ENCODE data around the gene ZNF264. TPM values are rescaled to one million over a fixed set of nuclear protein-coding genes. Genes with fewer than 3 reads are reported as not detected.
"Not testable (repeated sequence)": the region's sequence is repeated elsewhere in the genome, so short reads cannot be mapped to it uniquely, and the experiment has no call there.

The ZNF264 gene
- total and polyA plus RNA-seq, 2 donors (not counting 1 experiment from before 2014, with no cell fraction given), result 12.1 to 72.4 TPM

DNA sequence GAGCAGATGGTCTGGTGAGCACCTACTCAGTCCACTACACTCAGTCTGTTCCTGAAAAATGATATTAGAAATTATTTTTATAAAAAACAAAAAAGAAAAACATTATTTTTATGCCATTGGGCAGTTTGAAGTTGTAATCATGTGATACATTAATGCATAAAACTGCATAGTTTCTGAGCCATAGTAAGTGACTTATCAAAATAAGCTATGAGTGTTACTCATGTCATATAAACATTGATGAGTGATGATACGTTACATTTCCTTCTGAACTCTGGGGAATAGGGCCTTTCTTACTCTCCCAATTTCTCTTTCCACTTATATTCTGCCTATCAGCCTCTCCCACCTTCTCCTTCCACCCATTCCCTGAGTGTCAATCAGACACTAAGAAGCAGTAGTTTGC lies 58.0 kb downstream of the ZNF264 start:
- Histone ChIP-seq H3K9ac (ENCODE audit: low read length) (no peak overlapping the region), H4K20me1 (ENCODE audit: control insufficient read depth, insufficient read depth, low read length, poor library complexity, severe bottlenecking) (no peaks in the 10 kb centered on the region), H3K36me3 (replicated peaks in 1 of 2; ENCODE audit: control extremely low read depth in 1 of 2, control insufficient read depth in 1 of 2, extremely low read depth in 1 of 2, insufficient read depth in 2 of 2, low read length in 1 of 2) (peaks cover 15 to 70% of the 10 kb centered on the region in 2 experiments), H3K9me3 (ENCODE audit: control extremely low read depth in 1 of 3, control insufficient read depth in 2 of 3, insufficient read depth in 1 of 3, low read length in 2 of 3) (no peaks in the 10 kb centered on the region), H2AFZ (ENCODE audit: insufficient read depth, low read depth, low read length, poor library complexity, severe bottlenecking) (no peak overlapping the region), H3K27ac (ENCODE audit: low read length in 2 of 2) (no peak overlapping the region), H3K4me3 (ENCODE audit: control extremely low read depth in 1 of 5, extremely low read depth in 1 of 5, insufficient read depth in 1 of 5, low read depth in 2 of 5, low read length in 4 of 5) (no peak overlapping the region), H3K4me1 (ENCODE audit: control insufficient read depth in 2 of 2, insufficient read depth in 2 of 2, low read length in 2 of 2) (no peaks in the 10 kb centered on the region), H3K4me2 (replicated peaks; ENCODE audit: low read depth, low read length, poor library complexity, severe bottlenecking) (no peak overlapping the region), H3K27me3 (replicated peaks in 1 of 4; ENCODE audit: control extremely low read depth in 1 of 4, control insufficient read depth in 3 of 4, insufficient read depth in 4 of 4, low read length in 3 of 4) (no peaks in the 10 kb centered on the region), H3K79me2 (ENCODE audit: control insufficient read depth, insufficient read depth, low read length) (peaks cover 14% of the 10 kb centered on the region)
- H3K4me3 Mint-ChIP-seq, result no peak overlapping the region
- TF ChIP-seq EZH2 (IDR thresholded peaks at IDR 0.05; ENCODE audit: borderline replicate concordance, insufficient read depth, low read depth, low read length, poor library complexity, severe bottlenecking), result no peak
- TF ChIP-seq, protein P1, sequence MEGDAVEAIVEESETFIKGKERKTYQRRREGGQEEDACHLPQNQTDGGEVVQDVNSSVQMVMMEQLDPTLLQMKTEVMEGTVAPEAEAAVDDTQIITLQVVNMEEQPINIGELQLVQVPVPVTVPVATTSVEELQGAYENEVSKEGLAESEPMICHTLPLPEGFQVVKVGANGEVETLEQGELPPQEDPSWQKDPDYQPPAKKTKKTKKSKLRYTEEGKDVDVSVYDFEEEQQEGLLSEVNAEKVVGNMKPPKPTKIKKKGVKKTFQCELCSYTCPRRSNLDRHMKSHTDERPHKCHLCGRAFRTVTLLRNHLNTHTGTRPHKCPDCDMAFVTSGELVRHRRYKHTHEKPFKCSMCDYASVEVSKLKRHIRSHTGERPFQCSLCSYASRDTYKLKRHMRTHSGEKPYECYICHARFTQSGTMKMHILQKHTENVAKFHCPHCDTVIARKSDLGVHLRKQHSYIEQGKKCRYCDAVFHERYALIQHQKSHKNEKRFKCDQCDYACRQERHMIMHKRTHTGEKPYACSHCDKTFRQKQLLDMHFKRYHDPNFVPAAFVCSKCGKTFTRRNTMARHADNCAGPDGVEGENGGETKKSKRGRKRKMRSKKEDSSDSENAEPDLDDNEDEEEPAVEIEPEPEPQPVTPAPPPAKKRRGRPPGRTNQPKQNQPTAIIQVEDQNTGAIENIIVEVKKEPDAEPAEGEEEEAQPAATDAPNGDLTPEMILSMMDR (IDR thresholded peaks at IDR 0.05), result no peak
- H3K9me3 Mint-ChIP-seq (ENCODE audit: insufficient read depth), result no peaks in the 10 kb centered on the region
- no peak overlapping the region for H3K27ac Mint-ChIP-seq
- intact Hi-C loops (cut with micrococcal nuclease), result no loop called here
- no CpG with 5 or more reads among the region's 1 CpG for WGBS (ENCODE audit: insufficient coverage)
- no peak for ATAC-seq (ENCODE audit: low read depth)
- peaks cover 2% of the 10 kb centered on the region for H3K4me1 Mint-ChIP-seq
- no peak for DNase-seq
- ChIA-PET POLR2A (no interaction called here), CTCF (no interaction called here)
- H3K27me3 Mint-ChIP-seq, result no peaks in the 10 kb centered on the region

DNA sequence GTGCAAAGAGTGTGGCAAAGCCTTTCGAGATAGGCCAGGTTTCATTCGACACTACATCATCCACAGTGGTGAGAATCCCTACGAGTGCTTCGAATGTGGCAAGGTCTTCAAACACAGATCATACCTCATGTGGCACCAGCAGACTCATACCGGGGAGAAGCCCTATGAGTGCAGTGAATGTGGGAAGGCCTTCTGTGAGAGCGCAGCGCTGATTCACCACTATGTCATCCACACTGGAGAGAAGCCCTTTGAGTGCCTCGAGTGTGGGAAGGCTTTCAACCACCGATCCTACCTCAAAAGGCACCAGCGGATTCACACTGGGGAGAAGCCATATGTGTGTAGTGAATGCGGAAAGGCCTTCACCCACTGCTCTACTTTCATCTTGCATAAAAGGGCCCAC lies 62.5 kb downstream of the ZNF264 start:
- H3K36me3 ChIP-seq (replicated peaks in 1 of 2; ENCODE audit: control extremely low read depth in 1 of 2, control insufficient read depth in 1 of 2, extremely low read depth in 1 of 2, insufficient read depth in 2 of 2, low read length in 1 of 2), result peaks cover 14 to 46% of the 10 kb centered on the region in 2 experiments
- H2AFZ ChIP-seq (ENCODE audit: insufficient read depth, low read depth, low read length, poor library complexity, severe bottlenecking); H3K9ac ChIP-seq (ENCODE audit: low read length); POLR2A ChIA-PET; H3K4me3 Mint-ChIP-seq; H3K27ac ChIP-seq (ENCODE audit: low read length in 2 of 2); ATAC-seq (ENCODE audit: low read depth); DNase-seq; H3K27me3 ChIP-seq (replicated peaks in 1 of 4; ENCODE audit: control extremely low read depth in 1 of 4, control insufficient read depth in 3 of 4, insufficient read depth in 4 of 4, low read length in 3 of 4); H3K79me2 ChIP-seq (ENCODE audit: control insufficient read depth, insufficient read depth, low read length); CTCF ChIA-PET; H3K4me3 ChIP-seq (ENCODE audit: control extremely low read depth in 1 of 5, extremely low read depth in 1 of 5, insufficient read depth in 1 of 5, low read depth in 2 of 5, low read length in 4 of 5); intact Hi-C loops (cut with micrococcal nuclease); H3K4me1 ChIP-seq (ENCODE audit: control insufficient read depth in 2 of 2, insufficient read depth in 2 of 2, low read length in 2 of 2); H3K4me1 Mint-ChIP-seq; H4K20me1 ChIP-seq (ENCODE audit: control insufficient read depth, insufficient read depth, low read length, poor library complexity, severe bottlenecking); H3K27ac Mint-ChIP-seq; H3K9me3 Mint-ChIP-seq (ENCODE audit: insufficient read depth); H3K9me3 ChIP-seq (ENCODE audit: control extremely low read depth in 1 of 3, control insufficient read depth in 2 of 3, insufficient read depth in 1 of 3, low read length in 2 of 3); H3K27me3 Mint-ChIP-seq; H3K4me2 ChIP-seq (replicated peaks; ENCODE audit: low read depth, low read length, poor library complexity, severe bottlenecking): not testable (repeated sequence)
- WGBS (ENCODE audit: insufficient coverage), result 100% methylated on average over 1 of the region's 11 CpGs

Data from B cell (primary cell).